ENCODE results near the gene G6PC3.
"Not testable (repeated sequence)": the region's sequence is repeated elsewhere in the genome, so short reads cannot be mapped to it uniquely, and the experiment has no call there.

DNA sequence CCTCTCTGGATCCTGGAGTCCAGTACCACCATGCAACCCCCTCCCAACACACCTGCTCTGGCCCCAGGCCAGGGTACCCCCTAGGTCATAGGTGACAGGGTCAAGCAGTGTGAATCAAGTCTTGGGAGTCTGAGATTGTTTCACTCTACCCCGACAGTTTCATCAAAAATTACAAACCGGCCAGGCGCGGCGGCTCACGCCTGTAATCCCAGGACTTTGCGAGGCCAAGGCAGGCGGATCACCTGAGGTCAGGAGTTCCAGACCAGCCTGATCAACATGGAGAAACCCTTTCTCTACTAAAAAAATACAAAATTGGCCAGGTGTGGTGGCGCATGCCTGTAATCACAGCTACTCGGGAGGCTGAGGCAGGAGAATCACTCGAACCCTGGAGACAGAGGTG is 49.7 kb downstream of the G6PC3 start:
- TF ChIP-seq, protein P1, sequence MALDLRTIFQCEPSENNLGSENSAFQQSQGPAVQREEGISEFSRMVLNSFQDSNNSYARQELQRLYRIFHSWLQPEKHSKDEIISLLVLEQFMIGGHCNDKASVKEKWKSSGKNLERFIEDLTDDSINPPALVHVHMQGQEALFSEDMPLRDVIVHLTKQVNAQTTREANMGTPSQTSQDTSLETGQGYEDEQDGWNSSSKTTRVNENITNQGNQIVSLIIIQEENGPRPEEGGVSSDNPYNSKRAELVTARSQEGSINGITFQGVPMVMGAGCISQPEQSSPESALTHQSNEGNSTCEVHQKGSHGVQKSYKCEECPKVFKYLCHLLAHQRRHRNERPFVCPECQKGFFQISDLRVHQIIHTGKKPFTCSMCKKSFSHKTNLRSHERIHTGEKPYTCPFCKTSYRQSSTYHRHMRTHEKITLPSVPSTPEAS (tag by site-specific recombination; IDR thresholded peaks at IDR 0.05): not testable (repeated sequence)
- not testable (repeated sequence) for TF ChIP-seq CTCF, ZNF639 (tag by site-specific recombination; IDR thresholded peaks at IDR 0.05)
